CD8-positive, alpha-beta memory T cell (primary cell): ENCODE results near the gene MYO18B. TPM values are rescaled to one million over a fixed set of nuclear protein-coding genes. Genes with fewer than 3 reads are reported as not detected.

Experiments
- CTCF ChIA-PET: fragments of 350-600 bp; sonication (Branson Sonifier 250); formaldehyde crosslinking; loops from one replicate; lab custom pipeline; 2021; ENCODE audit warnings: antibody characterized with exemption; lab: Charles Lee
- POLR2A ChIA-PET: fragments of 350-600 bp; sonication (Branson Sonifier 250); formaldehyde crosslinking; loops from one replicate; lab custom pipeline; 2021; ENCODE audit warnings: antibody characterized with exemption; lab: Charles Lee
- DNase-seq, 5 donors: peaks; one replicate each; pipeline versions ENCODE4 v3.0.0 to v3.0.0-alpha.2; 2020 to 2022; ENCODE audit warnings: mixed read lengths in 1 of 5
- H3K27ac ChIP-seq: one replicate; pipeline ENCODE4 v1.7.0; 2013; ENCODE audit warnings: low read depth, mild to moderate bottlenecking, low read length, moderate library complexity
- H3K27me3 ChIP-seq: 2 replicates; pipeline ENCODE4 v1.7.0; 2013; ENCODE audit warnings: low read length, mild to moderate bottlenecking; ENCODE audit not compliant: insufficient read depth, poor library complexity, severe bottlenecking
- H3K36me3 ChIP-seq: 2 replicates; pipeline ENCODE4 v1.7.0; 2013; ENCODE audit warnings: mild to moderate bottlenecking, low read length, moderate library complexity; ENCODE audit not compliant: insufficient read depth
- H3K4me1 ChIP-seq: 2 replicates; pipeline ENCODE4 v1.7.0; 2013; ENCODE audit warnings: mild to moderate bottlenecking, low read length, moderate library complexity; ENCODE audit not compliant: insufficient read depth
- H3K4me3 ChIP-seq: 2 replicates; pipeline ENCODE4 v1.7.0; 2013; ENCODE audit warnings: mild to moderate bottlenecking, low read length
- H3K9me3 ChIP-seq: 2 replicates; pipeline ENCODE4 v1.7.0; 2013; ENCODE audit warnings: mild to moderate bottlenecking, low read length
- H3K27ac Mint-ChIP-seq, 8 donors: one replicate each; pipeline ENCODE4 v1.8.0; 2020 to 2021; ENCODE audit warnings: mixed read lengths in 8 of 8, mild to moderate bottlenecking in 6 of 8, inconsistent platforms in 3 of 8, moderate library complexity in 3 of 8
- H3K27me3 Mint-ChIP-seq, 2 donors: one replicate each; pipeline ENCODE4 v1.8.0; 2020 to 2021; ENCODE audit warnings: mixed read lengths in 2 of 2, mild to moderate bottlenecking in 1 of 2, moderate library complexity in 1 of 2
- H3K36me3 Mint-ChIP-seq, 3 donors: one replicate each; pipeline ENCODE4 v1.8.0; 2020 to 2021; ENCODE audit warnings: mixed read lengths in 3 of 3, inconsistent platforms in 1 of 3, mild to moderate bottlenecking in 1 of 3
- H3K4me1 Mint-ChIP-seq, 3 donors: one replicate each; pipeline ENCODE4 v1.8.0; 2020 to 2021; ENCODE audit warnings: mixed read lengths in 3 of 3, inconsistent platforms in 1 of 3, mild to moderate bottlenecking in 1 of 3
- H3K4me3 Mint-ChIP-seq, 7 donors: one replicate each; pipeline ENCODE4 v1.8.0; 2020 to 2021; ENCODE audit warnings: mixed read lengths in 7 of 7, mild to moderate bottlenecking in 6 of 7, moderate library complexity in 4 of 7, inconsistent platforms in 2 of 7
- H3K9me3 Mint-ChIP-seq, 5 donors: one replicate each; pipeline ENCODE4 v1.8.0; 2020 to 2022; ENCODE audit warnings: mixed read lengths in 5 of 5, mild to moderate bottlenecking in 3 of 5, moderate library complexity in 2 of 5, inconsistent platforms in 1 of 5
- polyA plus RNA-seq: library from polyadenylated mRNA; unstranded; fragments of 300-500 nt; fragmentation: Illumina TruSeq; gene quantifications from one replicate; pipeline ENCODE4 v1.2.3, GENCODE V29; 2021
- total RNA-seq, 2 experiments: library from RNA; stranded (reverse); gene quantifications; one replicate each; pipeline ENCODE4 v1.2.3, GENCODE V29; 2021

Gene MYO18B
- total and polyA plus RNA-seq, 3 experiments from 2014 or later = 0.06 to 0.84 (median 0.59) TPM

DNA sequence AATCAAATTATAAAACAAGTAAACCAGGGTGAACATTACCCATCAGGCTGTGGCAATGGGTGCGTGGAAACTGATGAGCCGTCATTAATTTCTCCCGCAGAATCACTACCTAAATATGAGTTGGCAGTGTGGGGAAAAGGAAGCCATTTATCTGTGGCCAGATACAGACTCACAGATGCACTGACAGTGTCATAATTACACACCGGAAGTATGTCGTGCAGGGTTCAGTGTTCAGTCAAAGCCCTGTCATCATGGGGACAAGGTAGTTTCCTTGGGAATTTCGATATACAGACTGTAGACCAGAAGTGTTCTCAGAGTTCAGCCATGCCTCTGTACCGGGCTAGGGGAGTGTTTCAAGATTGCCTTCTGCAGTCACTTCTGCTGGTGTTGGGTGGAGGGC, 308.1 kb downstream of the MYO18B start:
- Histone ChIP-seq H3K36me3 (no peaks in the 10 kb centered on the region), H3K27ac (no peak overlapping the region), H3K4me3 (no peak overlapping the region), H3K9me3 (no peaks in the 10 kb centered on the region), H3K27me3 (no peaks in the 10 kb centered on the region), H3K4me1 (no peaks in the 10 kb centered on the region)
- H3K36me3 Mint-ChIP-seq = no peaks in the 10 kb centered on the region
- H3K4me3 Mint-ChIP-seq = no peak overlapping the region
- no peaks in the 10 kb centered on the region for H3K4me1 Mint-ChIP-seq
- CTCF ChIA-PET = no interaction called here
- no peak overlapping the region for H3K27ac Mint-ChIP-seq
- peaks cover 13 to 30% of the 10 kb centered on the region in 2 donors for H3K27me3 Mint-ChIP-seq
- DNase-seq = no peak
- peaks cover 0 to 2% (median 2%) of the 10 kb centered on the region in 5 donors for H3K9me3 Mint-ChIP-seq
- POLR2A ChIA-PET = no interaction called here

DNA sequence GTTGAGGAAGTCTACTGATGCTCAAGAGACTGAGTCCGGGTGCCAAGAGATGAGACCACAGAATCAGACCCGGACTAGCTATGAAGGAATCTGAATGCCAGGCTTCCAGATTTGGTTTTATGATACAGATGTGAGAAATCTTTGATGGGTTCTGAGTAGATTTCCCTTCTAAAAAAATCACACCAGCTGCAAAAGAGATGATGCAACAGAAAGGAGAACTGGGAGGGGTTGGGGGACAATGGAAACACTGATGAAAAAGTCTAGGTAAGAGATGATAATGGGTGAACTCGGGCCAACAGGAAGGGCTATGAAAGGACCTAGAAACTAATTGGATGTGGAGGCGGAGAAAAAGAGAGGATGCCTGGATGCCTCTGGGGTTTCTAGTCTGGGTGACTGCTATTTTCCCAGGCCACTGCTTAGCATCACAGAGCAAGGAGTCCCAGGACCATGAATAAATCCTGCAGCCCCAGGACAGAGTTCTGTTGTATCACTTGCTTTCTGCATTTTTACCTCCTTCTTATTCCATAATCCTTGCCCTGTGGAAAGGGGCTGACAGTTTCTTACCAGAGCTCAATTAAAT, 311.8 kb downstream of the MYO18B start:
- H3K4me3 Mint-ChIP-seq = no peak overlapping the region
- H3K9me3 Mint-ChIP-seq = peaks cover 0 to 2% (median 0%) of the 10 kb centered on the region in 5 donors
- H3K36me3 Mint-ChIP-seq = peaks cover 0 to 2% (median 0%) of the 10 kb centered on the region in 3 donors
- H3K36me3 ChIP-seq = no peaks in the 10 kb centered on the region
- ChIA-PET POLR2A (no interaction called here), CTCF (no interaction called here)
- H3K27ac Mint-ChIP-seq = no peak overlapping the region
- no peaks in the 10 kb centered on the region for H3K4me1 Mint-ChIP-seq
- H3K27ac ChIP-seq = no peak overlapping the region
- H3K4me3 ChIP-seq = no peak overlapping the region
- no peaks in the 10 kb centered on the region for H3K9me3 ChIP-seq
- no peaks in the 10 kb centered on the region for H3K27me3 ChIP-seq
- H3K27me3 Mint-ChIP-seq = peaks cover 9 to 33% of the 10 kb centered on the region in 2 donors
- H3K4me1 ChIP-seq = no peaks in the 10 kb centered on the region
- no peak for DNase-seq

DNA sequence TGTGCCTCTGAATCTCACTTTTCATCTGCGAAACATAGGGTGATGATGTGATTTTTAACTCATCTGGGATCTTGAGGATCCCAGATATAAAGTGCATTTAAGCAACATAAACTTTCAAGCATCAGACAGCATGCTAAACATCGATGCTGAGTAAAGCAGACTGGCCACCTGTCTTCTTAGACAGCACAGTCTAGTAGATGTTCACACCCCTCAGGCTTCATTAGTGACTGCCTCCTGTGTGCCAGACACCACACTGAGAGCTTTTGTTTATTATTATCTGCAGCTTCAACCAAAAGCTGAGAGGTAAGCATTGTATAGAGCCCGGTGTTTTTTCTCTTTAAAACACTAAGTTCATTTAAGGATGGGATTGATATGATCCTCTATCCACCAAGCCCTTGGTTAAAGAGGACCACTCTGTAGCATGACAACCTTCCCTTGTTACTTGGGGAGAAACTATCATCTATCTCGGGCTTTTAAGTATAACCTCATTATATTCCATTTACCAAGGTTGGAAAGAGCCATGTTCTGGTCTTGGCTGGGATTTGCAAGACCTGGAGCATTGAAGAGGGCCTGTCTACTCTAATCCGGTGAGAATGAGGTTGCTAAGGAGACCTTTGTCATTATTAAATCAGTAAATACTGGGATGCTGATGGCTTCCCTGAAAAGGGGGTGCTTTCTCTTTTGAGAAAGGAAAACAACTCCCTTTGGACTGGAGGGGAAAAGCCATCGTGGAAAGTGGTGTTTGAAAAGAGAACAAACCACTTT, 313.0 kb downstream of the MYO18B start:
- Histone ChIP-seq H3K27me3 (no peaks in the 10 kb centered on the region), H3K27ac (no peak overlapping the region), H3K36me3 (no peaks in the 10 kb centered on the region), H3K4me1 (no peaks in the 10 kb centered on the region), H3K9me3 (no peaks in the 10 kb centered on the region), H3K4me3 (no peak overlapping the region)
- POLR2A ChIA-PET = no interaction called here
- H3K4me3 Mint-ChIP-seq = no peak overlapping the region
- no peaks in the 10 kb centered on the region for H3K4me1 Mint-ChIP-seq
- no peak for DNase-seq
- peaks cover 0 to 2% (median 0%) of the 10 kb centered on the region in 3 donors for H3K36me3 Mint-ChIP-seq
- CTCF ChIA-PET = no interaction called here
- H3K27me3 Mint-ChIP-seq = peaks cover 9 to 34% of the 10 kb centered on the region in 2 donors
- H3K9me3 Mint-ChIP-seq = peaks cover 0 to 2% (median 0%) of the 10 kb centered on the region in 5 donors
- H3K27ac Mint-ChIP-seq = no peak overlapping the region

DNA sequence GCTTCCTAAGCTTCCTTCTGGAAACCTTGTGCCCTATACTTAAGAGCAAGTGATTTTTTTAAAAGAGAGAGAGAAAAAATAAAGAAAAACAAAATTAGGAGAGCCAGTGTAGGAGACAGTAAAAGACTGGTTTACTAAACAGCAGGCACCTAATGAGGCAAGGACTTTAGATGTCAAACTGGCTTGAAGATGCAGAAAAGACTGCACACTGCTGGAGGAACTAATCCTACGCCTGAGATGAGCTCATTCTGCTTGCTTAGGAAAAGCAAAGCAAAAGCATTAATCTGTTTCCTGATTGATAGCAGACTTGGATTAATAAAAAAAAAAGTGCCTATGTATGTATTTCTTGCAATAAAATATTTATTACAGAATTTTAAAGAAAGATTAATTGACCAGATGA, 313.7 kb downstream of the MYO18B start:
- Mint-ChIP-seq H3K4me3 (no peak overlapping the region), H3K27ac (no peak overlapping the region), H3K9me3 (peaks cover 0 to 2% (median 0%) of the 10 kb centered on the region in 5 donors), H3K36me3 (peaks cover 0 to 2% (median 0%) of the 10 kb centered on the region in 3 donors), H3K27me3 (peaks cover 9 to 28% of the 10 kb centered on the region in 2 donors), H3K4me1 (no peaks in the 10 kb centered on the region)
- Histone ChIP-seq H3K27me3 (no peaks in the 10 kb centered on the region), H3K27ac (no peak overlapping the region), H3K4me3 (no peak overlapping the region), H3K4me1 (no peaks in the 10 kb centered on the region), H3K9me3 (no peaks in the 10 kb centered on the region), H3K36me3 (no peaks in the 10 kb centered on the region)
- CTCF ChIA-PET = no interaction called here
- DNase-seq = no peak
- POLR2A ChIA-PET = no interaction called here

DNA sequence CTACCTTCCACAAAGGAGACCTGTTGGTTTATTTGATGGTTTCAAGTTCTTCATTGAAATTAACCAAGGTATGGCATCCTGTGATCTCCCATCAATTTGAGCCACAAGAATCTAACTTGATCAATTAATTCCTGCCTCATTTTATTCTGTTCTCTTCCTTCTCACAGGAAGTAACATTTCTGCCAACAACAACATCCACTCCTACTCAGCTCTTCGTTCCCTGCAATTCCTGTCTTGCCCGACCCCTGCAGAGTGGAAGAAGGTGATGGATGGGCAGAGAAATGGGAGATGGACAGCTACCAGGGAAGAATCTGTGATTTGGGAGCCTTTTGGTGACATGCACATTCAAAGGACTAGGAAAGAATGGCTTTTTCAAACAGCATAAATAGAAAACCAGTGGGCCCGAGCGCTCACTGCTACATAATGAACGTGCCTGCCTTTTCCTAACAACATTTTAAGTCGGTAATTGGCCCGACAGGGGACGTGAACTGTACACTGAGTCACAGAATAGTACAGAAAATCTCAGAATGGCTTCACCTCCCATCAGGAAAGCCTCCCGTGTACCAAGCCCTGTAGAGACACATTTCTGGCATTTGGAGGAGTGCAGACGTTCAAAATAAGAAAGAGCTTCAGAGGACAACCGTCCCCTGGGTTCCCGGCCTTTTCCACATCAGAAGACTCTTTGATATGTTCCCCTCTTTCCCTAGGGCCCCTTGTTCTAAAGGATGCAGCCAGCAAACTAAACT, 314.6 kb downstream of the MYO18B start:
- no peaks in the 10 kb centered on the region for H3K36me3 ChIP-seq
- peak overlapping the region in 1 of 8 donors; percentile 51 for H3K27ac Mint-ChIP-seq
- H3K36me3 Mint-ChIP-seq = peaks cover 0 to 2% (median 0%) of the 10 kb centered on the region in 3 donors
- DNase-seq = no peak
- ChIA-PET POLR2A (no interaction called here), CTCF (no interaction called here)
- no peak overlapping the region for H3K4me3 ChIP-seq
- H3K27me3 ChIP-seq = no peaks in the 10 kb centered on the region
- no peaks in the 10 kb centered on the region for H3K9me3 ChIP-seq
- no peaks in the 10 kb centered on the region for H3K4me1 Mint-ChIP-seq
- no peak overlapping the region for H3K27ac ChIP-seq
- no peak overlapping the region for H3K4me3 Mint-ChIP-seq
- H3K9me3 Mint-ChIP-seq = peaks cover 0 to 2% (median 0%) of the 10 kb centered on the region in 5 donors
- peaks cover 7 to 24% of the 10 kb centered on the region in 2 donors for H3K27me3 Mint-ChIP-seq
- no peaks in the 10 kb centered on the region for H3K4me1 ChIP-seq

DNA sequence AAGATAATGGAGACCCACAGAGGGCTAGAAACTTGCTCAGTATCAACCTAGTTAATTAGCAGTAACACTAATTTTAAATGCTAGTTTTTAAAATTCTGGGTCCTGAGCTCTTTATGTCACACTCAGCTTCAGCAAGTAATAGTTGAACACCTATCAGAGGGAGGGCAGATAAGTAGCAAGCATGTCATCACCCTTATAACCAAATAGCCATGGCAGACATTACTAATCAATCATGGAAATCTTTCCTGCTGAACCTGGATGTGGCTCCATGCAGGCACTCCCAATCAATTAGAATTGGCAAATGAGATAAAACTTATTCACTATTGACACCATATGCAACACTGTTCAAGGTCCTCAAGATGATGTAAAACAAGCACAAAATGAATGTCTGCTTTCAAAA, 315.7 kb downstream of the MYO18B start:
- Mint-ChIP-seq H3K4me1 (no peaks in the 10 kb centered on the region), H3K36me3 (peaks cover 0 to 2% (median 0%) of the 10 kb centered on the region in 3 donors), H3K27me3 (peaks cover 11 to 26% of the 10 kb centered on the region in 2 donors), H3K27ac (no peak overlapping the region), H3K4me3 (no peak overlapping the region), H3K9me3 (no peaks in the 10 kb centered on the region)
- DNase-seq = no peak
- ChIA-PET POLR2A (no interaction called here), CTCF (no interaction called here)
- no peak overlapping the region for H3K4me3 ChIP-seq
- H3K9me3 ChIP-seq = no peaks in the 10 kb centered on the region
- no peaks in the 10 kb centered on the region for H3K4me1 ChIP-seq
- H3K27ac ChIP-seq = no peak overlapping the region
- H3K36me3 ChIP-seq = no peaks in the 10 kb centered on the region
- no peaks in the 10 kb centered on the region for H3K27me3 ChIP-seq

DNA sequence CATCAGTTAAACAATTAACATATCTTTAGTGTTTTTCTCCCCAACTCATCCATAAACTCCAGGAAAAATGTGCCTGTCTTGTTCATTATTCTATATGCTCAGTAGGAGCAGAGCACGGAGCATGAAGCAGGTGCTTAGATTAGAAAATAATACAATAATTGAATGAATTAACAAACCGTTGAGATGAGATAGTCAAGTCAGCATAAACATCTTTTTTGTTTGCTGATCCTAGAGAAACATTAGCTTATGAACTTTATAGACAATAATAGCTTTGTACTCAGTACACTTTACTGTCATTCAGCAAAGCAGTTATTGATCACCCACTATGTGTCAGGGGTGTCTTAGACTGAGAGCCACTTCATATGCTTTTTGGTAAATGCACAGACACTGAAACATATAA, 322.1 kb downstream of the MYO18B start:
- H3K36me3 ChIP-seq = no peaks in the 10 kb centered on the region
- no peaks in the 10 kb centered on the region for H3K9me3 ChIP-seq
- no peaks in the 10 kb centered on the region for H3K4me1 ChIP-seq
- POLR2A ChIA-PET = no interaction called here
- Mint-ChIP-seq H3K4me1 (no peaks in the 10 kb centered on the region), H3K36me3 (no peaks in the 10 kb centered on the region), H3K4me3 (no peak overlapping the region), H3K27me3 (peaks cover 12 to 13% of the 10 kb centered on the region in 2 donors), H3K9me3 (no peaks in the 10 kb centered on the region), H3K27ac (no peak overlapping the region)
- no peak for DNase-seq
- no peak overlapping the region for H3K4me3 ChIP-seq
- peaks cover 3% of the 10 kb centered on the region for H3K27me3 ChIP-seq
- no peak overlapping the region for H3K27ac ChIP-seq
- CTCF ChIA-PET = no interaction called here

DNA sequence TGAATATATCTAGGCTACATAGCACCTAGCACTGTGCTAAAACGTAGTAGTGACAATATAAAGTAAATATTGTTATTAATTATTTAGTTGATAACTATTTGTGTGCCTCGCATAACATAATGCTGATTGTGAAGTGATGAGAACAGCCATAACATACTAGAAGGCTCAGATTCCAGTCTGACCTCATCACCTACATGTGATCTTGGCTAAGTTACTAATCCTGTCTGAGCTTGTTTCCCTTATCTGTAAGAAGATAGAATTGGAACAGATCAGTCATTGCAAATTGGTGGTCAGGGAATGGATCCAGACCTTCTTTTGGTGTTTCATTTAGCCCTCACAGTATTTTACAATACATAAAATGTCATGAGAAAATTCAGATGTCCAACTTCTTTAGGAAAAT, 323.9 kb downstream of the MYO18B start:
- no peak overlapping the region for H3K27ac Mint-ChIP-seq
- H3K9me3 Mint-ChIP-seq = no peaks in the 10 kb centered on the region
- H3K4me3 Mint-ChIP-seq = no peak overlapping the region
- H3K27ac ChIP-seq = no peak overlapping the region
- CTCF ChIA-PET = no interaction called here
- no peak for DNase-seq
- H3K36me3 Mint-ChIP-seq = no peaks in the 10 kb centered on the region
- no peak overlapping the region for H3K4me3 ChIP-seq
- no peaks in the 10 kb centered on the region for H3K4me1 ChIP-seq
- H3K27me3 ChIP-seq = peaks cover 3% of the 10 kb centered on the region
- H3K9me3 ChIP-seq = no peaks in the 10 kb centered on the region
- H3K36me3 ChIP-seq = no peaks in the 10 kb centered on the region
- no peaks in the 10 kb centered on the region for H3K4me1 Mint-ChIP-seq
- peaks cover 16 to 17% of the 10 kb centered on the region in 2 donors for H3K27me3 Mint-ChIP-seq
- POLR2A ChIA-PET = no interaction called here
